ENCODE data around the gene MAGI2.

DNA sequence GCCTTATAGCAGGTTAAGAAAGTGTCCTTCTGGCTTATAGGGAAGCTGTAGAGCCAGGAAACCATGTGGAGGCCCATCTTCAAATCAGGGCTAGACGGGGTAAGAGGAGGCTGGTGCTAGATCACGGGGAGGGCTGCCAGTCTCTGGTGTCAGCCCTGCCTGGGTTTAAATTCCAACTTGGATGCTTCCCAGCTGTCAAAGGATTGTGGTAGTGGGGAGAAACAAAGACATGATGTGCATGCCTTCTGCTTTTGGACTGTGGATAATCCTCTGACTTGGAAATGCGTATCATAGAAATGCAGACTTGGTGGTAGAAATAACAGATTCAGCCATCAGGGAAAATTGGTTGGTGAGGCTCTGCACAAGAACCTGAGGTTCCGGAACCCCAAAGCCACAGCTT lies 1329.3 kb downstream of the MAGI2 start:
- TF ChIP-seq POLR2A (IDR thresholded peaks at IDR 0.05) (no peak), POLR2AphosphoS5 (IDR thresholded peaks at IDR 0.05) (no peak)
- TF ChIP-seq, protein P1, sequence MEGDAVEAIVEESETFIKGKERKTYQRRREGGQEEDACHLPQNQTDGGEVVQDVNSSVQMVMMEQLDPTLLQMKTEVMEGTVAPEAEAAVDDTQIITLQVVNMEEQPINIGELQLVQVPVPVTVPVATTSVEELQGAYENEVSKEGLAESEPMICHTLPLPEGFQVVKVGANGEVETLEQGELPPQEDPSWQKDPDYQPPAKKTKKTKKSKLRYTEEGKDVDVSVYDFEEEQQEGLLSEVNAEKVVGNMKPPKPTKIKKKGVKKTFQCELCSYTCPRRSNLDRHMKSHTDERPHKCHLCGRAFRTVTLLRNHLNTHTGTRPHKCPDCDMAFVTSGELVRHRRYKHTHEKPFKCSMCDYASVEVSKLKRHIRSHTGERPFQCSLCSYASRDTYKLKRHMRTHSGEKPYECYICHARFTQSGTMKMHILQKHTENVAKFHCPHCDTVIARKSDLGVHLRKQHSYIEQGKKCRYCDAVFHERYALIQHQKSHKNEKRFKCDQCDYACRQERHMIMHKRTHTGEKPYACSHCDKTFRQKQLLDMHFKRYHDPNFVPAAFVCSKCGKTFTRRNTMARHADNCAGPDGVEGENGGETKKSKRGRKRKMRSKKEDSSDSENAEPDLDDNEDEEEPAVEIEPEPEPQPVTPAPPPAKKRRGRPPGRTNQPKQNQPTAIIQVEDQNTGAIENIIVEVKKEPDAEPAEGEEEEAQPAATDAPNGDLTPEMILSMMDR (IDR thresholded peaks at IDR 0.05) = no peak
